GM12864 (cell line): ENCODE measurements around the gene ZNF414.

Source experiments
- DNase-seq: peaks from one replicate; pipeline ENCODE4 v3.0.0-alpha.2; 2011; ENCODE audit warnings: low read depth
- H3K4me3 ChIP-seq: 2 replicates; pipeline ENCODE4 v1.5.1; 2011; ENCODE audit warnings: mild to moderate bottlenecking, low read depth, low read length, control low read depth
- CTCF ChIP-seq: IDR thresholded peaks from 2 replicates; pipeline ENCODE4 v1.5.1; 2011; ENCODE audit warnings: low read depth, mild to moderate bottlenecking, moderate library complexity, low read length, control low read depth, inconsistent platforms; ENCODE audit errors: missing control alignments

Gene ZNF414

GRCh38 chr19:8511573-8512101 is 2.3 kb downstream of the ZNF414 start:
- peak; percentile 17 for TF ChIP-seq CTCF
- H3K4me3 ChIP-seq, result no peak overlapping the region
- no peak for DNase-seq

DNA sequence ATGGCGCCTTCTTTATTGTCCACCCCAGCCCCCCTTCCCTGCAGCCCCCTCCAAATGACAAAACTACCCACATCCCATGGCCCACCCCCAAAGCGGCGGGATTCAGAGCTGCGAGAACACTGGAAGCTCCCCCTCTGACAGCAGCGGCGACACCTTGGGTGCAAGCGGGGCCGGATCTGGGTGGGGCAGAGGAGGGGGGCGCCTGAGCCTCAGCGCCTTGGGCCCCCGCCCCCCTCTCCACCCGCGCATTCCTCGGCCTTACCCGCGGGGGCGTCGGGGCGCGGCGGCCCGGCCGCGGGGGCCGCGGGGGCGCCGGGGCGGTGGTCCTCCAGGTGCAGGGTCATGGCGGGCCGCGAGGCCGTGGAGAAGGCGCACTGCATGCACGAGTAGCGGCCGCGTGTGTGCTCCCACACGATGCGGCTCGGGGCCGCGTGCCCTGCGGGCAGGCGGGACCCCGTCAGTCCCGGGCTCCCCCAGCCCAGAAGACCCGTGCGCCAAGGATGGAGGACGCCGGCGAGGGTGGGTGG is 3.3 kb downstream of the ZNF414 start:
- no peak for DNase-seq
- TF ChIP-seq CTCF, result no peak
- no peak overlapping the region for H3K4me3 ChIP-seq

GRCh38 chr19:8506402-8506957 is 7.5 kb downstream of the ZNF414 start:
- no peak for DNase-seq
- H3K4me3 ChIP-seq, result peak overlapping the region; percentile 56; the same call in 1 of the 2 replicates
- no peak for TF ChIP-seq CTCF

DNA sequence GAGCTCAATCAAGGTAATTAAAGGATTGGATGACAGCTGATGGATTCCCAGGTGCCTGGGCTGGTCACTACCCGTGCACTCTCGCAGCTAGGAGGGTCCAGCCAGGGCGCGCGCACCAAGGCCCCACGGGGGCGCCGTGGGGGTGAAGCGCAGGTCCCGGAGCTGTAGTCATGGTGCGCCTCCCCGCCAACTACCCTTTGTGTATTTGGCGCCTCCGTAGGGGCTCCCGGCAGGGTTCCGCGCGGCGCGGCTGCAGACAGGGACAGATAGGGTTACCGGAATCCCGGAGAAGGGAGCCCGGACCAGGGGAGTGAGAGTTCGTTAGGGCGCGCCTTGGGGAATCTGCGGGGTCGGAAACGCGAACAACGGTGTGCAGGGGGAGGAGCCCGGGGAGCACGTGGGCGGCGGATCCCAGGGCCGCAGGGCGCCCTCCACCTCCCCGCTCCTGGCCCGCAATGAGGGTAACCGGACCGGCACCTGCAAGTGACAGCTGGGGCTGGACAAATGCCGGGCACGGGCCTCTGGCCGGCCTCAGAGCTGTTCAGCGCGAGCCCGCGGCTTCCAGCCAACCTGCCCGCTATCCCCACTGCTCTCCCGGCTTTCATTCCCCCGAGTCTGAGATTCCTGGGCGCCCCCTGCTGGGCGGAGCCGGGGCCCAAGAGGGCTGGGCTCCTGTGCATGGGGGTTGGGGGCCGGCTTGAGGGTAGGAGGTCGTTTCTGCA is 8.1 kb downstream of the ZNF414 start:
- peak overlapping the region; percentile 56 for H3K4me3 ChIP-seq
- no peak for DNase-seq
- TF ChIP-seq CTCF, result peak; percentile 87

GRCh38 chr19:8504919-8505318 is 9.0 kb downstream of the ZNF414 start:
- DNase-seq, result no peak
- TF ChIP-seq CTCF, result no peak
- no peak overlapping the region for H3K4me3 ChIP-seq

DNA sequence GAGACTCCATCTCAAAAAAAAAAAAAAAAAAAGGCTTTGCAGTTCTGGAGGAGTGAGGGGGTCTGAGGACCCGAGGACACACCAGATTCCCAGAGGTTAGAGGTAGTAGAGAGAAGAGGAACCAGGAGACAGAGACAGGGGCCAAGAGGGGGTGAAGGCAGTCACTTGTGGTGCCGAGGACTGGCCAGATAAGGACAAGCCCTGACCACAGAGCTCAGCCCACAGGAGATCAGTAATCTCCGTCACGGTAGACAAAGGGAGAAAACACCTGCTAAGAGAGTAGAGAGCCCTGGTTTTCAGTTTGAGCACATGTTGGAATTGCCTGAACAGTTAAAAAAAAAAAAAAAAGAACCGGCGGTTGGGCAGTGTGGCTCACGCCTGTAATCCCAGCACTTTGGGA is 9.8 kb downstream of the ZNF414 start:
- no peak overlapping the region for H3K4me3 ChIP-seq
- no peak for TF ChIP-seq CTCF
- DNase-seq, result no peak
